Stimulated activated CD8-positive, alpha-beta memory T cell treated with anti-CD3 and anti-CD28 coated beads, Interleukin-7, amount 100 ng/mL, for 48 hours (primary cell): ENCODE results near the gene TMED1.

Experiments
- DNase-seq, 2 donors: peaks; one replicate each; pipeline ENCODE4 v3.0.0-alpha.2; 2020; ENCODE audit warnings: low read depth in 1 of 2; ENCODE audit errors: extremely low read depth in 1 of 2

TMED1 gene

GRCh38 chr19:10835089-10835753 is 791 bp downstream of the TMED1 start:
- DNase-seq, result peak in 1 of 2 donors; percentile 99

- no peak for DNase-seq
Measured at GRCh38 chr19:10832939-10833296, 3.1 kb downstream of the TMED1 start.

GRCh38 chr19:10831987-10832938 is 3.7 kb downstream of the TMED1 start:
- DNase-seq, result no peak

GRCh38 chr19:10830931-10831779 is 4.9 kb downstream of the TMED1 start:
- DNase-seq, result no peak

- no peak for DNase-seq
Measured at GRCh38 chr19:10830370-10830769, 5.6 kb downstream of the TMED1 start.

- DNase-seq, result no peak
Measured at GRCh38 chr19:10829967-10830366, 6.0 kb downstream of the TMED1 start.

- DNase-seq, result no peak
Measured at GRCh38 chr19:10828981-10829821, 6.8 kb downstream of the TMED1 start.

GRCh38 chr19:10826846-10827245 is 9.2 kb downstream of the TMED1 start:
- no peak for DNase-seq

GRCh38 chr19:10826231-10826630 is 9.8 kb downstream of the TMED1 start:
- no peak for DNase-seq

- DNase-seq, result no peak
Measured at GRCh38 chr19:10823690-10824089, 12.3 kb downstream of the TMED1 start.

- no peak for DNase-seq
Measured at GRCh38 chr19:10820173-10820572, 15.8 kb downstream of the TMED1 start.

GRCh38 chr19:10819124-10820060 is 16.6 kb downstream of the TMED1 start:
- DNase-seq, result no peak

- no peak for DNase-seq
Measured at GRCh38 chr19:10818301-10819123, 17.5 kb downstream of the TMED1 start.

GRCh38 chr19:10817291-10818038 is 18.5 kb downstream of the TMED1 start:
- DNase-seq, result no peak

GRCh38 chr19:10816691-10817090 is 19.3 kb downstream of the TMED1 start:
- DNase-seq, result no peak

- DNase-seq, result no peak
Measured at GRCh38 chr19:10815969-10816644, 19.9 kb downstream of the TMED1 start.

GRCh38 chr19:10815007-10815536 is 20.9 kb downstream of the TMED1 start:
- DNase-seq, result no peak
